NOMO-1 treated with DMSO at 0.1 percent for 48 hours (cell line): ENCODE data around the gene TRIM48.
"Not testable (repeated sequence)": the region's sequence is repeated elsewhere in the genome, so short reads cannot be mapped to it uniquely, and the experiment has no call there.

ENCODE experiments used
- DNase-seq: peaks from one replicate; lab custom pipeline; 2025; ENCODE audit not compliant: unreplicated experiment; lab: John Stamatoyannopoulos, UW

The TRIM48 gene

GRCh38 chr11:55261855-55262254 lies at the start of gene TRIM48:
Gene TRIM48, plus strand, starts transcription at chr11:55262155. Its CDS starts 113 bp downstream, at chr11:55262268.
- DNase-seq, result not testable (repeated sequence)

GRCh38 chr11:55238316-55238715 lies 23.6 kb upstream of the TRIM48 start:
- not testable (repeated sequence) for DNase-seq

- no peak for DNase-seq
These were observed 1.1 kb downstream of the TRIM48 start for GRCh38 chr11:55263081-55263480.
